Activated CD8-positive, alpha-beta memory T cell treated with anti-CD3 and anti-CD28 coated beads for 36 hours (primary cell): Measurements from ENCODE around the gene KCNIP4. TPM values are rescaled to one million over a fixed set of nuclear protein-coding genes. Genes with fewer than 3 reads are reported as not detected.

ENCODE experiments used
- CTCF ChIA-PET: fragments of 350-600 bp; sonication (Branson Sonifier 250); formaldehyde crosslinking; loops from one replicate; lab custom pipeline; 2021; ENCODE audit warnings: antibody characterized with exemption; lab: Charles Lee
- POLR2A ChIA-PET: fragments of 350-600 bp; sonication (Branson Sonifier 250); formaldehyde crosslinking; loops from one replicate; lab custom pipeline; 2021; ENCODE audit warnings: antibody characterized with exemption; lab: Charles Lee
- total RNA-seq, 2 experiments: library from RNA; stranded (reverse); gene quantifications; one replicate each; pipeline ENCODE4 v1.2.3, GENCODE V29; 2021

The KCNIP4 gene
- total RNA-seq, 2 experiments from 2014 or later, result not detected

- ChIA-PET CTCF (no interaction called here), POLR2A (no interaction called here)
Observed at GRCh38 chr4:21191317-21191716, 757.3 kb downstream of the KCNIP4 start.

DNA sequence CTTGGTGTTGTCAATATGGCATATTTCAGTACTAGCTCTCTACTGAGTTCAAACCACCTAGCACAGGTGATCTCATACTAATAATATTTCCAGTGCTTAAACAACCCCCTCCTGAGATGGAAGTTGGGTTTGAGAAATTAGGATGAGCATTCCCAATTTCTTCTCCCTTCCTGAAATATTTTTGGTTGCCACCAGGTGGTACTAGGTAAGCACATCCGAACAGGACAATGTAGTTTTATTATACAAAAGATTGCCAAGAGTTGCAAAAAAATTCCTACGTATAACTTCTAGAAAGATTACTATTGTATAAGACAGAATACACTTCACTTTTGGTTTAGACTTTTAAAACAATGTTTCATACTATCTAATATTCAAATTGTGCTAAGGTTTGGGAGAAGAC, 763.8 kb downstream of the KCNIP4 start:
- CTCF ChIA-PET, result no interaction called here
- POLR2A ChIA-PET, result no interaction called here

GRCh38 chr4:21181716-21182115, 766.9 kb downstream of the KCNIP4 start:
- ChIA-PET POLR2A (no interaction called here), CTCF (no interaction called here)

DNA sequence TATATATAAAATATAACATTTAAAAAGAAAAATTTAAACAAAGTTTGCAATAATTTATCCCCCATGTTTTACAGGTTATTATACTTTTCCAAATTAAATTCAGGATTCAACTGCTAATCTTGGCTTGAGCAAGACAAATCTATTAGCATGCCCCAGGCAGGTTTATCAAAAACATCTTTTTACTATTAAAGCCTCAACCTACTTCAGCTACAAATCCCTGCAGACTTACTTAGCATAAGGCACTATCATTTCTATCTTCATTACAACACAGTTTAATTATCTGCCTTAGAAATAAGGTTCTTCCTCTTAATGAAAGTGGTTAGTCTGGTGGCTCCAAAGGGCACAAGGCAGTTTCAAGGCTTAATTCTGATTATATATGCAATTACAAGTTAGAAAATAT, 770.7 kb downstream of the KCNIP4 start:
- CTCF ChIA-PET, result no interaction called here
- POLR2A ChIA-PET, result no interaction called here

DNA sequence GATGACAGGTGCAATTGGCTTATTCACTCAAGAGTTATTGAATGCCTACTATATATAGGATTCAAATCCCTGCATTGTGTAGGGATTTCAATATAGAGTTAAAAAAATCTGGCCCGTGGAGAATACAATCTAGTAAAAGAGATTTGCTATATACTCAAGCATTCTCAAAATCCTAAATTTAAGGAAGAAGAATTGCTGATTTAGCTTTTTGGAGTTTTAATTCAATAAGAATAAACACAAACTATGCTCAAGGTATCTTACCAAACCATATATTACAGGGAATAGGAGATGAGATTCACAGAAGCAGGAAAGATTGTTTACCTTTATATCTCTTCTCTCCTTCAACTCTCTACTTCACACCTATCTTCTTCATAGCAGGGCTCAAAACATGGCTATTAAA, 771.5 kb downstream of the KCNIP4 start:
- POLR2A ChIA-PET, result no interaction called here

DNA sequence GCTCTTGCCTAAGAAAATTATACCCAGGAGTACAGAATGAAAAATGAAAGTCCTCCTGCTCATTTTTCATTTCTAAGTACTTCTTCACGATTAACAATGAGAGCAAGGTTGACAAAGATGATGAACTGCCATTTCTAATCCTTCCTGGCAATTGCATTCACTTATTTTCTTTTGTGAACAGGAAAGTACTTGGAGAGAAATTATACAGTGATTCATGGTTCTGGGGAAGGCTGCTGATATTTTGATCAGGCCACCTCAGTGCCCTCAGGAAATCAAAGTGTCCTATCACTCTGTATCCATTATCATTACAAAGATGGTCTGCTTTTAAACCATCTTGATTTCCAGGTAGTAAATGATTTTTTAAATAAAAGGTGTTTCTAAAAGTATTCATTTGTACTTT, 780.9 kb downstream of the KCNIP4 start:
- ChIA-PET POLR2A (no interaction called here), CTCF (no interaction called here)

More for the DNA sequence above, 771.5 kb downstream of the KCNIP4 start:
- CTCF ChIA-PET, result interaction anchor here (0.6 kb wide), 1 partner anchor 11 kb away, joined by 4 read pairs; no protein-coding TSS in a partner anchor

DNA sequence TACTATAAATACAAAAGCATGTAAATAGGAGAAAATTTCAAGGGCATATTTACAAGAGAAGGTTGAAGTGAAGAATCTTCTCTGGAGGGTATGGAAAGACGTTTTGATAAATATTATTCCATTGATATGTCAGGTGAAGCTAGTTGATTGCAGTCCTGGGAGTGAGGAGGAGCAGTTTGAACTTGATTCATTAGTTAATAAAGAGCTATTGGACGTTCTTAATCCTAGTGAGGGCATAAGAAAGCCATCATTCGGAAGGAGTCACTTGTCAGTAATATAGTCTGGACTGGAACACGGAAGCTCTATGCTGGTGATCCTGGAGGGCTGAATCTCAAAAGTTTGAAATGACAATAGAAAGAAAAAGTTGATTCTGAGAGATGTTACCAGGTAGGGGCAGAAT, 793.2 kb downstream of the KCNIP4 start:
- CTCF ChIA-PET, result interaction anchor here (0.5 kb wide), 1 partner anchor 219 kb away, joined by 3 read pairs; no protein-coding TSS in a partner anchor
- POLR2A ChIA-PET, result no interaction called here

DNA sequence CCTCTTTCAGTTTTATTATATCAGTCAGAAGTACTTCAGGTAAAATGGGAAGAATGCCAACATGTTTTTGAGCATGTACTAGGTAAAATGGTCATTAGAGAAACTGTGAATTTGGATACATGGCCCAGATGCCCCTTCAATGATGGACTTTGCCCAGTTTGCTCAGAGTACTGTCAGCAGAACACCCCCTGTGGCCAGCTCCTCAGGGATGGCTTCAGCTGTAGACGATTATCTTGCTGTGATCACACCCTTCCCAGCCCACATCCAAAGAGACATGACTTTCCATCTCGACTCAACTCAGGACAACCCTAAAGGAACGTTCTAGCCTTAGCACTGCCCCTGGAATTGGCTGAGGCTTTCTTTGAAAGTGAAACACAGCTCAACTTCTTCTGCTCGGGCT, 809.2 kb downstream of the KCNIP4 start:
- ChIA-PET POLR2A (no interaction called here), CTCF (no interaction called here)

DNA sequence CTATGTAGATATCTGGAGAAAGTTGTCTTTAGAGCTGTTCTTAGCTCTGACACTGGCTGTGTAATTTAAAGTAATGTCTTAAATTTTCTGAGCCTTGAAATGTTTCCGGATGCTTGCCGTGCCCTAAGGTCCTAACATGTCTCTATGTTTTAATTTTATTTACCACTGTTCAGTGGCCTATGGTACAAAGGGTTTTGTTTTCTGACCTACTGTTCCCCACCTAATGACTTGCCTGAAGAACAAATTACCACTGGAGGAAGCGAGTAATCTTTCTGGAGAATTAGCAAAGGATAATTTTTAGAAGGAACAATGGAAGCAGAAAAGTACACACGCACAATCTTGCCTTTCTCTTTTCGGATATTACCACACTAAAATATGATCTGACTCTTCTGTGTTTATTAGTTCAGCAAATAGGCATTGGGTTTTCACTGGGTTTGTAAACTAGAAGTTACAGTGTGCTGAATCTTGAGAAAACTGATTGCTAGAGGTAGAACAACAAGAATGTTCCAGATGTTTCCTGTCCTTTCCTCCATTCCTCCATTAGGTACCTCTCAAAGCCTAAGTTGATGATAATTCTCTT, 812.4 kb downstream of the KCNIP4 start:
- CTCF ChIA-PET, result interaction anchor here (0.7 kb wide), 1 partner anchor 49 kb away, joined by 3 read pairs; no protein-coding TSS in a partner anchor
- POLR2A ChIA-PET, result no interaction called here

- CTCF ChIA-PET, result no interaction called here
- POLR2A ChIA-PET, result no interaction called here
Observed at GRCh38 chr4:21134994-21135393, 813.6 kb downstream of the KCNIP4 start.

DNA sequence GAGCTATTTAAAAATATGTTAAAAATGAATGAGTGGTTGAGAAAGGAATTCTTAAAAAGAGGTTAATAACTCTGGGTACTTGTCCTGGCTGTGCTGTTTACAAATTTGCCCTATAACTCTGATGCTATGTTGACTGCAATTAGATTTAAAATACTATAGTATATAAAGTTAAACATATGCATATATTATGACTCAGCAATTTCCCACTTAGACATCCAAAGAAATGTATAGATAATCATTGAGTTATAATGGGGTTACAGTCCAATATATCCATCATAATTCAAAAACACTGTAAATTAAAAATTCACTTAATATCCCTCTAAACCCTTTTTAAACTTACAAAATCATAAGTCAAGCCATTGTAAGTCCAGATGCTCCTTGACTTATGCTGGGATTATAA, 818.0 kb downstream of the KCNIP4 start:
- CTCF ChIA-PET, result no interaction called here
- POLR2A ChIA-PET, result no interaction called here

GRCh38 chr4:21126014-21126512, 822.5 kb downstream of the KCNIP4 start:
- CTCF ChIA-PET, result no interaction called here
- POLR2A ChIA-PET, result no interaction called here

DNA sequence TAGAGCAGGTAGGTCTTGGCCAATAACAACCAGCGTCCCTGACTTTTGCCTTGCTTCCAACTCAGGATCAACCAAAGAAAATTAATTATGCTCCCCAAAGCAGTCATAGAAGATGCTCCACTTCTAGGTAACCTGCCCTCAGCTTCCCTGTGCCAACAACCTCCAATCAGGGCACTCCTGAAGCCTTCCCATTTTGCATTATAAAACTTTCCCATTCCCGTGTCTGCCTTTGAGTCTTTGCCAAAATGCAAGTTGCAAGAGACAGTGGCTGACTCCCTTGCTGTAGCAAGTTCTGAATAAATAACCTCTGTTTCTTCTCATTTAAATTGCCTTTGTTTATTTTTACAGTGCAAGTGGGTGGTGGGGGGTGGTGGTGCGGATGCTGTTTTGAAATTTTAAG, 830.3 kb downstream of the KCNIP4 start:
- ChIA-PET POLR2A (no interaction called here), CTCF (no interaction called here)

GRCh38 chr4:21117541-21118180, 830.9 kb downstream of the KCNIP4 start:
- POLR2A ChIA-PET, result no interaction called here
- CTCF ChIA-PET, result no interaction called here

GRCh38 chr4:21113496-21114223, 834.9 kb downstream of the KCNIP4 start:
- POLR2A ChIA-PET, result interaction anchor here (0.7 kb wide), 1 partner anchor 410 kb away, joined by 12 read pairs; no protein-coding TSS in a partner anchor
- CTCF ChIA-PET, result no interaction called here

- POLR2A ChIA-PET, result no interaction called here
- CTCF ChIA-PET, result no interaction called here
Observed at GRCh38 chr4:21102667-21103066, 845.9 kb downstream of the KCNIP4 start.

DNA sequence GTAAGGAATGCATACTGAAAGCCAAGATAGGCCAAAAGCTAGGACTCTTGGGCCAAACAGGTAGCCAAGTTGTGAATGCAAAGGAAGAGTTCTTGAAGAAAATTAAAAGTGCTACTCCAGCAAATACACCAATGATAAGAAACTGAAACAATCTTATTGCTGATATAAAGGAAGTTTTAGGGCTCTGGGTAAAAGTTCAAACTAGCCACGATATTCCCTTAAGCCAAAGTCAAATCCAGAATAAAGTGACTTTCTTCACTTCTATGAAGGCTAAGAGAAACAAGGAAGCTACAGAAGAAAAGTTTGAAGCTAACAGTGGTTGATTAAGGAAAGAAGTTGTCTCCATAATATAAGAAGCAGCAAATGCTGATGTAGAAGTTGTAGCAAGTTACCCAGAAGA, 850.7 kb downstream of the KCNIP4 start:
- ChIA-PET POLR2A (no interaction called here), CTCF (no interaction called here)

- CTCF ChIA-PET, result no interaction called here
Observed at GRCh38 chr4:21097026-21097425, 851.5 kb downstream of the KCNIP4 start.

DNA sequence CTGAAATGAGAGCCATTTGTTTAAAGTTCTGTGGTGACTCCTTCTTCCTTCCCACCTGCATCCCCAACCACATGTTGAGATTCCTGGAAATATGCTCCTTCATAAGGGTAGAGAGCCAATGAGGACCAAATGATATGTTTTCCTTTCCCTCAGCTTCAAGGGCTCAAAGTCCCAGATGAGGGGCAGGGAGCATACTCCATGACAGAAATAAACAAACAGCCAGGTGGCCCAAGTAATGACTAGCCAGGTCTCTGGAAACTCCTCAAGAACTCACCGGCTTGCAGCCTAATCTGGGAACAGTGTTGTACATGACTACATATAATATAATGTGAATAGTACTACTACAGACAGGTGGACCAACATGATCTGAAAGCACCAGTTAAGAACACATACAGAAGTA, 856.0 kb downstream of the KCNIP4 start:
- POLR2A ChIA-PET, result no interaction called here
- CTCF ChIA-PET, result no interaction called here

More at GRCh38 chr4:21097026-21097425, 851.5 kb downstream of the KCNIP4 start:
- POLR2A ChIA-PET, result no interaction called here

DNA sequence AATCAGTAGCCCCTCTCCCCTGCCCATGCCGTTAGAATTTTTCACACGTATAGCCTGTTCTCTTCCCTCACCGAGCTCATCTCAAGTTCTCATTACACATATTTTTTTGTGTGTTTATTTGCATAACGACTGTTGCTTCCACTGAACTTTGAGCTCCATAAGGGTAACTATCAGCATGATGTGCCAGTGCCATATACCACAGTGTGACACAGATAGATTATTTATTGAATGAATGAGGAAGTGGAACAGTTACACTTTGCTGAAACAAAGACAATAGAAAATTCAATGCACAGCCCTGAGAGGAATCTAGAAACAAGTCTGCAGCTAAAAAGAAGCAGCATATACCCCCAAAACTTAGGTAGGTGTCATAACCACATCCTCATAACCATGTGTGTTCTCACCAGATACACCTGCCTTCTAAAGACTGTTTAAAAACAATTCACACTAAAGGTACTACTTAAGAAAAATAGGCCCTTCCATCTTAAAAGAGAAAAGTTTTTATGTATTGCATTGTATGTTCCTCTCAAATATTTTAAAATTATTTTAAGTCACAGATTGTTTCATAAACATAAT, 858.4 kb downstream of the KCNIP4 start:
- CTCF ChIA-PET, result no interaction called here
- POLR2A ChIA-PET, result no interaction called here
